SK-N-MC (cell line): ENCODE measurements around the gene LST1.

Experiments used
- EZH2 ChIP-seq: fragments of 200-600 bp; sonication (generic); IDR thresholded peaks from one replicate; pipeline ENCODE4 v1.6.1; 2017; ENCODE audit warnings: antibody characterized with exemption
- FOXP2 ChIP-seq: optimal IDR thresholded peaks from 2 replicates; pipeline ENCODE3; 2011; ENCODE audit warnings: mild to moderate bottlenecking, moderate library complexity; ENCODE audit not compliant: insufficient read depth; ENCODE audit errors: extremely low read length, control extremely low read depth
- POLR2AphosphoS5 ChIP-seq: IDR thresholded peaks from 2 replicates; pipeline ENCODE4 v1.6.1; 2012; ENCODE audit warnings: mild to moderate bottlenecking, low read depth, low read length, borderline replicate concordance

- TF ChIP-seq FOXP2 (no peak), POLR2AphosphoS5 (peak; percentile 66), EZH2 (no peak)
Measured at GRCh38 chr6:31620586-31621319, 34.7 kb downstream of the LST1 start, which contains the start of gene PRRC2A.
